D721Med (cell line): Measurements from ENCODE around the gene ANKH.
A peak's percentile ranks its signal among the peaks of the same experiment; 100 is the strongest.

ENCODE experiments used
- DNase-seq: peaks from one replicate; pipeline ENCODE4 v3.0.0; 2011; ENCODE audit warnings: low spot score; ENCODE audit not compliant: insufficient read length
- FAIRE-seq: peaks from 2 replicates; lab custom pipeline; 2011; peaks lifted over from hg19 to GRCh38; lab: Jason Lieb, UNC
- TF ChIP-seq, protein P1 (sequence below): IDR thresholded peaks from 2 replicates; pipeline ENCODE4 v1.5.1; 2012; ENCODE audit warnings: mild to moderate bottlenecking, control low read depth; ENCODE audit not compliant: insufficient read depth; ENCODE audit errors: missing control alignments

Gene ANKH

DNA sequence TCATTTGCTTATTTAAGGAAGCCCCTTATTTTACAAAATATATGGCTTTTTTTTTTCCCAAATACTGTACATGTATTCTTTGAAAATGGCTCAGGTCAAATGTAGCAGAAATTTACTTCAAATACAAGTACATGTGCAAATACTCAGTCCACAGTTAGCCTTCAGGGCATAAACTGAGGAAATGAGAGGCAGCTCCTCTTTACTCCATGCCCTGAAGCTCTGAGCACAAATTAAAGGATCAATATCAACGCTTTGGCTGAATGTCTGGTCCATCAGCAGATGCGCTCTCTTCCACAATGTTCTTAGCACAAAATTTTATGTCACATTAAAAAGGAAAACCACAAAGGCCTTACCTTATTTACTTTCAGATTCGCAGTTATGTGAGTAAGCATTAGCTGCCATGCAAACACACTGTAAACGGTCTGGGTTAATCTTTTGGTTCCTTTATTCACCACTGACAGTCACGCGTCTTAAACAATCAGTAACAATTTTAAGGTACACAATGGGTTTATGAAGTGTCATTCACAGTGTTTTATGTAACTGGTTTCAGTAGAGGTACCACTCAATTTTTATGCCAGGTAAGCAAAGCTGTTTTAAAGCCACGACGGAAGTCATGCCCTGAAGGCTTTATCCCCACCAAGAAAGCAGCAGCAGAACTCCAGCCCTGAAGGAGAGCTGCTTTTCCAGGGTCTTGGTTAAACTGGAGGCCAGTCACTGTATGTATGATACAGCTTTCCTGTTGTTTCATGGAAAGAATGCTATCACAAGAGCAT, 103.7 kb downstream of the ANKH start:
- TF ChIP-seq, protein P1, sequence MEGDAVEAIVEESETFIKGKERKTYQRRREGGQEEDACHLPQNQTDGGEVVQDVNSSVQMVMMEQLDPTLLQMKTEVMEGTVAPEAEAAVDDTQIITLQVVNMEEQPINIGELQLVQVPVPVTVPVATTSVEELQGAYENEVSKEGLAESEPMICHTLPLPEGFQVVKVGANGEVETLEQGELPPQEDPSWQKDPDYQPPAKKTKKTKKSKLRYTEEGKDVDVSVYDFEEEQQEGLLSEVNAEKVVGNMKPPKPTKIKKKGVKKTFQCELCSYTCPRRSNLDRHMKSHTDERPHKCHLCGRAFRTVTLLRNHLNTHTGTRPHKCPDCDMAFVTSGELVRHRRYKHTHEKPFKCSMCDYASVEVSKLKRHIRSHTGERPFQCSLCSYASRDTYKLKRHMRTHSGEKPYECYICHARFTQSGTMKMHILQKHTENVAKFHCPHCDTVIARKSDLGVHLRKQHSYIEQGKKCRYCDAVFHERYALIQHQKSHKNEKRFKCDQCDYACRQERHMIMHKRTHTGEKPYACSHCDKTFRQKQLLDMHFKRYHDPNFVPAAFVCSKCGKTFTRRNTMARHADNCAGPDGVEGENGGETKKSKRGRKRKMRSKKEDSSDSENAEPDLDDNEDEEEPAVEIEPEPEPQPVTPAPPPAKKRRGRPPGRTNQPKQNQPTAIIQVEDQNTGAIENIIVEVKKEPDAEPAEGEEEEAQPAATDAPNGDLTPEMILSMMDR = no peak
- DNase-seq = no peak
- peak; percentile 67 for FAIRE-seq

DNA sequence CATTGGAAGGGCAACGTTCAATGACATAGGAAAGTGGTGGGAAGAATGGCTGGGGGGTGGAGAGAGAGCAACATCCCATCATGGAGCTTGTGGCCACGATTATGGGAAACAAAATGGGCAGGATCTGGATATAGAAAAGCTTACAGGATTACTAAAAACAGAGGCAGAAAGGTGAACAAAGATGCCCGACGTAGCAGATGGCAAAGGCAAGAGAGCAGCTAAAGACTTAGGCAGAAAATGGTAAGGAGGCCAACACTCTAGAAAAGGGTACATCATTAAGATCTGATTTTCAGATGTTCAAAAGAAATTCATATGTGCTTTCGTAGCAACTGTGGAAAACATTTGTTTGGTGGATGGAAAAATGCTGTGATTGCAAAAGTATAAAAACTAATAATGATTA, 104.5 kb downstream of the ANKH start:
- TF ChIP-seq, protein P1 = no peak
- DNase-seq (no peak), FAIRE-seq (no peak)

DNA sequence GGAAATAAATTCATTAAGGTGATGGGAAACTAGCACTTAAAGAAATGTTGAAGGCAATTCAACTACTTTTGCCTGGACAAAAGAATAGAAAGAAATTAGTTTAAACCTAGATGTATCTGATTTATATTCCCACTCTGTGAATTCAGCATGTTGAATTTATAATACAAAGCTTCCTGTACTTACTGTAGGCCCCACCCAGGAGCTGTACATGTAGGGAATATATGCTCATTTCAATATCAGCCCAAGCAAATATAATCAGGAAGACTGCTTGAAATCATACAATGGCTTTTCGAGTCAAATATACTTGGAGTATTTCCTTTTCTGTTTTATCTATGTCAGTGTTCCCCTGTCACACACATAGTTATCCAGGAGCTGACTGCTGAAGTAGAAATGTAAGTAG, 105.0 kb downstream of the ANKH start:
- TF ChIP-seq, protein P1 = no peak
- FAIRE-seq = no peak
- DNase-seq = no peak

DNA sequence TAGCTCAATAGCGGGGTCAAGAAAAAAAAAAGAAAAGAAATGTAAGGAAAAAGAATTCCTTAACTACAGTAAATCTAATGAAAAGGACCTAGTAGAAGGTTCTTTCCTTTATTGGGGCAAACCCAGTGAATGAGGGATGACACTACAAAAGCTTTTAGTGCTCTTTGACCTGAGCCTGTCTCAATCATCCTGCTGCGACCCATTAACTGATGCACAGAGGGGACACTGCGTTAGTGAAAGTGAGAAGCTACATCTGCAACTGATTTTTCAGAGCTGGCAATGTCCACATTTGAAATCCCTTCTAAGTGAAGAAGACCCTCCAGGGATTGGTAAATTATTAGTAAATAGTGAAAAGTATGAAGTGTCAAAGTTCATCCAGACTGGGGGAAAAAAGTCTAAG, 106.0 kb downstream of the ANKH start:
- TF ChIP-seq, protein P1 = no peak
- FAIRE-seq = no peak
- no peak for DNase-seq

DNA sequence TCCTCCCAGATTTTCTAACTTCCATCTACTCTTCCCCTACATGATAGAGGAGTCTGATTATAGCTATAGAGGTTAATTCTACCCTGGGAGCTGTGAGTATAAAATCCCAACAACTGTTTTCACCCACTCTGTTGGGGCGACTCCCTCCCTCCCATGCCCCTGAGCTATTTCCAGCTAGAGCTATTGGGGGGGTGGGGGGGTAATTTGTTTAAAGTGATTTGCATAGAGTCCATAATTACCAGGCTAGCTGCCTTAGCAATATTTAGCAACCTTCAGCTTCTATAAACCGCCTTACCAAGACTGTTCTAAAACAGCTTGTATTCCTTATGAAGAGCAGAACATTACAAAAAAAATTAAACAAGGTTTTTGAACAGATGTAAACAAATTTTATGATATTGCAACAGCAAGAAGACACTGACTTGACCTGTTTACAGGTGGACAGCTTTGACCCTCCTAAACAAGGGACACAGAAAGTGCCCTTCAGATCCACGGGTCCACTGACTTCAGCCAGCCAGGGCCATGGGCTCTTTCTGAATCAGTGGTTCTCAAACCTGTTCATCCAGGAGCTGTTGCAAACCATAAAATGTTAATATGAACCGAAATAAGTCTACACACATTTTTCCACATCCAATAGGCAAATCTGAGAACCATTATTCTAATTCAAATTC, 108.9 kb downstream of the ANKH start:
- TF ChIP-seq, protein P1 = no peak
- no peak for FAIRE-seq

DNA sequence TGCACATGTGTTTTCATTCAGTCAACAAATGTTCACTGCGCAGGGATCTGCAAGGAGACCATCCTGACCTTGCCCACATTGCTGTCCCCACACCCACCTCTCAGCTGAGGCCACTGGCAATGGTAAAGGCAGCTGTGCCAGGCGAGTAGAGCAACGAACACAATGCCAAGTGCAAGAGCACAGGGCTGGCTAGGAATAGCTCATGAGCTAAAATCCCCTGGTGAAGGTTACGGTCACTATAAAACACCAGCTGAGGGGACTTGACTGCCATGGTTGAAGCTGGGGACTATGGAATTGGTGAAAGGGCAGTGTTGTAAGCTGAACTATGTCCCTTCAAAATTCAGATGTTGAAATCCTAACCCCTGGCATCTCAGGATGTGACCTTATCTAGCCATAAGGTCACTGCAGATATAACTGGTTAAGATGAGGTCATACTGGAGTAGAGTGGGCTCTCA, 111.0 kb downstream of the ANKH start:
- FAIRE-seq (no peak), DNase-seq (no peak)

More for the DNA sequence above, 108.9 kb downstream of the ANKH start:
- no peak for DNase-seq

More for the DNA sequence above, 111.0 kb downstream of the ANKH start:
- TF ChIP-seq, protein P1 = no peak
